DND-41 (cell line): ENCODE measurements around the gene RIC1.

ENCODE experiments used
- EZH2 ChIP-seq: IDR thresholded peaks from 3 replicates; pipeline ENCODE4 v1.6.1; 2012; ENCODE audit warnings: borderline replicate concordance, low read depth, mild to moderate bottlenecking, moderate library complexity, low read length, inconsistent platforms; ENCODE audit not compliant: severe bottlenecking
- TF ChIP-seq, protein P1 (sequence below): IDR thresholded peaks from 2 replicates; pipeline ENCODE4 v1.5.1; 2012; ENCODE audit warnings: borderline replicate concordance, low read length, moderate library complexity, mild to moderate bottlenecking; ENCODE audit not compliant: poor library complexity, severe bottlenecking; ENCODE audit errors: extremely low read depth

DNA sequence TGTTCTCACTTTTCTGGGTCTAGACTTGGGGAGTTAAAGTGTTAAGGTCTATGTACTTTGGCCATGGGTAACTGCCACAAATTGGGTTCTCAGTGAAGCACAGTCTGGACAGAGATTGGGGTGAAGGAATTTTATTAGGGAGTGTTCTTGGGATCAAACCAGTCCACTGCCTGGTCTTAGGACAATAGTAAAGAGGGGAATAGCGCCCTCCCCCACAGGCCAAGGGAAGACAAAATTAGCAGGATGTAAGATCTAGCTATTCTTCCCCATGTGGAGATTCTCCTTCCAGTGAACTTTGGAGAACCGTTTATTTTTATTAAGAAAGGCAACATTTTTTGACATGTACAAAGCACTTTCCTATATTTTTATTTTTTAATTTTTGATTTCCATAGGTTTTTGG lies 18.4 kb upstream of the RIC1 start:
- TF ChIP-seq, protein P1, sequence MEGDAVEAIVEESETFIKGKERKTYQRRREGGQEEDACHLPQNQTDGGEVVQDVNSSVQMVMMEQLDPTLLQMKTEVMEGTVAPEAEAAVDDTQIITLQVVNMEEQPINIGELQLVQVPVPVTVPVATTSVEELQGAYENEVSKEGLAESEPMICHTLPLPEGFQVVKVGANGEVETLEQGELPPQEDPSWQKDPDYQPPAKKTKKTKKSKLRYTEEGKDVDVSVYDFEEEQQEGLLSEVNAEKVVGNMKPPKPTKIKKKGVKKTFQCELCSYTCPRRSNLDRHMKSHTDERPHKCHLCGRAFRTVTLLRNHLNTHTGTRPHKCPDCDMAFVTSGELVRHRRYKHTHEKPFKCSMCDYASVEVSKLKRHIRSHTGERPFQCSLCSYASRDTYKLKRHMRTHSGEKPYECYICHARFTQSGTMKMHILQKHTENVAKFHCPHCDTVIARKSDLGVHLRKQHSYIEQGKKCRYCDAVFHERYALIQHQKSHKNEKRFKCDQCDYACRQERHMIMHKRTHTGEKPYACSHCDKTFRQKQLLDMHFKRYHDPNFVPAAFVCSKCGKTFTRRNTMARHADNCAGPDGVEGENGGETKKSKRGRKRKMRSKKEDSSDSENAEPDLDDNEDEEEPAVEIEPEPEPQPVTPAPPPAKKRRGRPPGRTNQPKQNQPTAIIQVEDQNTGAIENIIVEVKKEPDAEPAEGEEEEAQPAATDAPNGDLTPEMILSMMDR, result no peak
- no peak for TF ChIP-seq EZH2
